ENCODE results near the gene FHOD3.

Gene FHOD3

GRCh38 chr18:36526611-36527010 is 229.1 kb downstream of the FHOD3 start:
- DNase-seq (ENCODE audit: low read depth in 1 of 2, low spot score in 1 of 2), result no peak
- H3K27ac ChIP-seq (replicated peaks), result no peak overlapping the region
- TF ChIP-seq REST (IDR thresholded peaks at IDR 0.05; ENCODE audit: insufficient replicate concordance, low read depth), result no peak
- no peak for TF ChIP-seq GABPA (IDR thresholded peaks at IDR 0.05; ENCODE audit: low read depth)
- TF ChIP-seq SPI1 (IDR thresholded peaks at IDR 0.05; ENCODE audit: borderline replicate concordance, low read depth), result no peak

GRCh38 chr18:36527051-36527450 is 229.5 kb downstream of the FHOD3 start:
- Histone ChIP-seq H3K27ac (replicated peaks) (no peak overlapping the region), H3K4me3 (replicated peaks; ENCODE audit: insufficient read depth, low read length) (no peak overlapping the region), H3K27me3 (ENCODE audit: insufficient read depth, poor library complexity, severe bottlenecking) (peaks cover 4% of the 10 kb centered on the region)
- TF ChIP-seq REST (IDR thresholded peaks at IDR 0.05; ENCODE audit: insufficient replicate concordance, low read depth) (no peak), POLR2AphosphoS5 (IDR thresholded peaks at IDR 0.05; ENCODE audit: low read depth) (no peak), GABPA (IDR thresholded peaks at IDR 0.05; ENCODE audit: low read depth) (no peak), SPI1 (IDR thresholded peaks at IDR 0.05; ENCODE audit: borderline replicate concordance, low read depth) (no peak), CTCF (IDR thresholded peaks at IDR 0.05; ENCODE audit: insufficient read depth, low read length) (no peak)
- no peak for DNase-seq (ENCODE audit: low read depth in 1 of 2, low spot score in 1 of 2)

More at GRCh38 chr18:36526611-36527010, 229.1 kb downstream of the FHOD3 start:
- Histone ChIP-seq H3K4me3 (replicated peaks; ENCODE audit: insufficient read depth, low read length) (no peak overlapping the region), H3K27me3 (ENCODE audit: insufficient read depth, poor library complexity, severe bottlenecking) (peaks cover 4% of the 10 kb centered on the region)

- Histone ChIP-seq H3K4me3 (replicated peaks; ENCODE audit: insufficient read depth, low read length) (no peak overlapping the region), H3K27ac (replicated peaks) (no peak overlapping the region), H3K27me3 (ENCODE audit: insufficient read depth, poor library complexity, severe bottlenecking) (peaks cover 4% of the 10 kb centered on the region)
- no peak for DNase-seq (ENCODE audit: low read depth in 1 of 2, low spot score in 1 of 2)
- TF ChIP-seq POLR2AphosphoS5 (IDR thresholded peaks at IDR 0.05; ENCODE audit: low read depth) (no peak), GABPA (IDR thresholded peaks at IDR 0.05; ENCODE audit: low read depth) (no peak), CTCF (IDR thresholded peaks at IDR 0.05; ENCODE audit: insufficient read depth, low read length) (no peak), SPI1 (IDR thresholded peaks at IDR 0.05; ENCODE audit: borderline replicate concordance, low read depth) (no peak), REST (IDR thresholded peaks at IDR 0.05; ENCODE audit: insufficient replicate concordance, low read depth) (no peak)
Measured at GRCh38 chr18:36527740-36528455, 230.4 kb downstream of the FHOD3 start.
